HepG2 (cell line): ENCODE data around the gene HOXB2. TPM values are rescaled to one million over a fixed set of nuclear protein-coding genes. Genes with fewer than 3 reads are reported as not detected.

ENCODE experiments used
- ATAC-seq: fragments of 200-7000 bp; cut with Tn5 transposase; 3 replicates; pipeline ENCODE4 v1.9.1; 2020; ENCODE audit warnings: mild to moderate bottlenecking, moderate library complexity
- BruUV-seq: library from RNA; stranded (reverse); fragments of 400-500 nt; replicated peaks from 2 replicates; lab custom pipeline; 2021; lab: Mats Ljungman, UMichigan
- CTCF ChIA-PET: fragments of 300-600 bp; formaldehyde crosslinking; extraction: SDS; loops from one replicate; lab custom pipeline; 2021; ENCODE audit warnings: low total read pairs, inconsistent platforms, low intra/inter-chr PET ratio; lab: Yijun Ruan, JAX
- POLR2A ChIA-PET: fragments of 350-600 bp; sonication (Branson Sonifier 250); formaldehyde crosslinking; loops from one replicate; lab custom pipeline; 2020; ENCODE audit warnings: antibody characterized with exemption, inconsistent platforms; lab: Yijun Ruan, JAX
- DNase-seq: peaks from one replicate; pipeline ENCODE4 v3.0.0-alpha.2; 2015; ENCODE audit warnings: low spot score
- FAIRE-seq: peaks from 3 replicates; lab custom pipeline; 2011; peaks lifted over from hg19 to GRCh38; lab: Jason Lieb, UNC
- H2AFZ ChIP-seq: one replicate; pipeline ENCODE4 v1.6.1; 2011; ENCODE audit warnings: low read length, inconsistent platforms
- H3K27ac ChIP-seq: fragments of 300-600 bp; 3 replicates; pipeline ENCODE4 v1.8.0; 2011; ENCODE audit warnings: mixed run types, mild to moderate bottlenecking, mixed read lengths, low read length, inconsistent platforms; ENCODE audit not compliant: insufficient read depth; ENCODE audit errors: extremely low read length
- H3K27me3 ChIP-seq, 2 experiments: fragments of 200-600 bp in 1 of 2; 2 replicates in 1 of 2; 3 replicates in 1 of 2; pipeline versions ENCODE4 v1.6.0 to v1.8.0; 2011; ENCODE audit warnings: low read length in 2 of 2, mild to moderate bottlenecking in 2 of 2, moderate library complexity in 2 of 2, inconsistent platforms in 1 of 2; ENCODE audit not compliant: insufficient read depth in 2 of 2, control insufficient read depth in 1 of 2
- H3K36me3 ChIP-seq, 2 experiments: fragments of 200-600 bp in 1 of 2; replicated peaks in 1 of 2; 2 replicates in 1 of 2; 3 replicates in 1 of 2; pipeline versions ENCODE4 v1.5.1 to v1.8.0; 2011; ENCODE audit warnings: low read length in 2 of 2, inconsistent platforms in 1 of 2; ENCODE audit not compliant: insufficient read depth in 2 of 2, control insufficient read depth in 1 of 2
- H3K4me1 ChIP-seq: 2 replicates; pipeline ENCODE4 v1.5.1; 2012; ENCODE audit warnings: low read length, inconsistent platforms; ENCODE audit not compliant: insufficient read depth
- H3K4me2 ChIP-seq: 2 replicates; pipeline ENCODE4 v1.6.0; 2011; ENCODE audit warnings: low read depth, low read length, inconsistent platforms
- H3K4me3 ChIP-seq, 3 experiments: fragments of 200-600 bp in 1 of 3; sonication (generic), shearing (Covaris generic) in 1 of 3; replicated peaks in 1 of 3; 2 replicates each; pipeline ENCODE4 v1.5.1; 2011 to 2016; ENCODE audit warnings: low read length in 3 of 3, inconsistent platforms in 2 of 3, low read depth in 2 of 3, mild to moderate bottlenecking in 2 of 3, control low read depth in 1 of 3, mixed read lengths in 1 of 3; ENCODE audit not compliant: insufficient read depth in 1 of 3
- H3K79me2 ChIP-seq: one replicate; pipeline ENCODE4 v1.6.1; 2011; ENCODE audit warnings: low read length, inconsistent platforms; ENCODE audit not compliant: insufficient read depth
- H3K9ac ChIP-seq: 2 replicates; pipeline ENCODE4 v1.6.0; 2011; ENCODE audit warnings: mild to moderate bottlenecking, low read depth, low read length, inconsistent platforms; ENCODE audit not compliant: insufficient read depth
- H3K9me3 ChIP-seq: 2 replicates; pipeline ENCODE4 v1.5.1; 2012; ENCODE audit warnings: mild to moderate bottlenecking, low read length
- H4K20me1 ChIP-seq: 2 replicates; pipeline ENCODE4 v1.6.0; 2011; ENCODE audit warnings: inconsistent platforms, mild to moderate bottlenecking, low read length, moderate library complexity; ENCODE audit not compliant: insufficient read depth
- FOXK2 ChIP-seq: fragments of 450-650 bp; IDR thresholded peaks from 2 replicates; pipeline ENCODE4 v1.6.1; 2016
- FOXP4 ChIP-seq: sonication (generic); formaldehyde crosslinking; IDR thresholded peaks from 2 replicates; pipeline ENCODE4 v1.4.0; 2020; ENCODE audit warnings: missing genetic modification reagents
- GPBP1L1 ChIP-seq: sonication (generic); formaldehyde crosslinking; IDR thresholded peaks from 2 replicates; pipeline ENCODE4 v1.5.0; 2020; ENCODE audit warnings: mild to moderate bottlenecking, missing genetic modification reagents
- HOXD1 ChIP-seq: sonication (generic); formaldehyde crosslinking; IDR thresholded peaks from 2 replicates; pipeline ENCODE4 v1.5.0; 2020; ENCODE audit warnings: missing genetic modification reagents
- PCBP1 ChIP-seq: fragments of 200-400 bp; formaldehyde crosslinking; IDR thresholded peaks from 2 replicates; pipeline ENCODE4 v1.6.1; 2017; ENCODE audit warnings: mild to moderate bottlenecking, low read depth, low read length, borderline replicate concordance
- PREB ChIP-seq: sonication (generic); formaldehyde crosslinking; IDR thresholded peaks from 2 replicates; pipeline ENCODE4 v1.4.0; 2020; ENCODE audit warnings: missing genetic modification reagents
- RFX1 ChIP-seq: fragments of 450-650 bp; IDR thresholded peaks from 2 replicates; pipeline ENCODE4 v1.6.1; 2017
- TRIM24 ChIP-seq: sonication (generic); formaldehyde crosslinking; IDR thresholded peaks from 2 replicates; pipeline ENCODE4 v1.8.0; 2022; ENCODE audit warnings: mild to moderate bottlenecking, missing genetic modification reagents
- ZHX1 ChIP-seq: sonication (generic); formaldehyde crosslinking; IDR thresholded peaks from 2 replicates; pipeline ENCODE4 v1.8.1; 2022; ENCODE audit warnings: low read depth, mild to moderate bottlenecking, missing genetic modification reagents
- ZNF282 ChIP-seq: fragments of 450-650 bp; IDR thresholded peaks from 2 replicates; pipeline ENCODE4 v1.6.1; 2018; ENCODE audit not compliant: partially characterized antibody
- ZNF362 ChIP-seq: sonication (generic); formaldehyde crosslinking; IDR thresholded peaks from 2 replicates; pipeline ENCODE4 v1.4.0; 2020; ENCODE audit warnings: missing genetic modification reagents, mild to moderate bottlenecking, borderline replicate concordance
- ZNF607 ChIP-seq: sonication (generic); formaldehyde crosslinking; IDR thresholded peaks from 2 replicates; pipeline ENCODE4 v1.5.1; 2020; ENCODE audit warnings: missing genetic modification reagents, mild to moderate bottlenecking, borderline replicate concordance
- ZNF724P ChIP-seq: sonication (generic); formaldehyde crosslinking; IDR thresholded peaks from 2 replicates; pipeline ENCODE4 v1.8.0; 2022; ENCODE audit warnings: missing genetic modification reagents, borderline replicate concordance
- ZNF841 ChIP-seq: sonication (generic); formaldehyde crosslinking; IDR thresholded peaks from 2 replicates; pipeline ENCODE4 v1.8.1; 2023; ENCODE audit warnings: missing genetic modification reagents, borderline replicate concordance
- WGBS: methylation state at CpG from one replicate; pipeline ENCODE4 v1.1.6; 2017; ENCODE audit warnings: low lambda C conversion rate; 5-methylcytosine and 5-hydroxymethylcytosine counted together
- in situ Hi-C: cut with HindIII; loops from 2 replicates; pipeline ENCODE4 v1.10.0; 2017; ENCODE audit warnings: low pct_unique_long_range_greater_than_20kb; ENCODE audit not compliant: extremely low pct_ligation_motif_present
- intact Hi-C: fragments of 100-400 bp; cut with micrococcal nuclease; formaldehyde crosslinking; loops from one replicate; pipeline ENCODE4 v1.10.0; 2022; ENCODE audit not compliant: unreplicated experiment
- polyA plus RNA-seq, 8 experiments: library from polyadenylated mRNA; depleted of rRNA in 3 of 8; stranded (reverse) in 7 of 8; unstranded in 1 of 8; fragments of >200 nt; fragmentation: Illumina TruSeq in 4 of 8; extraction: Trizol in 4 of 8; gene quantifications; 2 replicates each; pipeline versions ENCODE4 v1.2.1 to v1.2.3, GENCODE V29; 2011 to 2016; ENCODE audit warnings: low read depth in 4 of 8, missing spikeins in 1 of 8, mixed read lengths in 1 of 8; ENCODE audit not compliant: insufficient read depth in 1 of 8
- total RNA-seq, 5 experiments: library from RNA; depleted of rRNA; stranded (reverse); fragments of >200 nt; fragmentation: Illumina TruSeq; extraction: Trizol; gene quantifications; 2 replicates each; pipeline ENCODE4 v1.2.3, GENCODE V29; 2016; ENCODE audit warnings: low read depth in 1 of 5

HOXB2 gene
- total and polyA plus RNA-seq, 2 of the 13 experiments (the other 11 are each of a cell fraction or from before 2014, with no cell fraction given) = not detected

- no peaks in the 10 kb centered on the region for H3K79me2 ChIP-seq
- DNase-seq = no peak
- TF ChIP-seq ZNF841 (CRISPR knock-in tag) (no peak), GPBP1L1 (CRISPR knock-in tag) (no peak), PREB (no peak), ZNF362 (CRISPR knock-in tag) (no peak), RFX1 (no peak), FOXK2 (no peak), HOXD1 (CRISPR knock-in tag) (no peak), PCBP1 (no peak), ZNF282 (no peak), TRIM24 (no peak), ZNF607 (no peak), ZNF724P (CRISPR knock-in tag) (no peak), ZHX1 (CRISPR knock-in tag) (no peak), FOXP4 (CRISPR knock-in tag) (no peak)
Measured at GRCh38 chr17:48559840-48560817, 15.2 kb upstream of the HOXB2 start.

More at GRCh38 chr17:48559840-48560817, 15.2 kb upstream of the HOXB2 start:
- Histone ChIP-seq H3K36me3 (no peaks in the 10 kb centered on the region), H3K27ac (no peak overlapping the region), H3K4me3 (no peak overlapping the region), H2AFZ (no peak overlapping the region), H3K4me1 (no peaks in the 10 kb centered on the region), H3K9me3 (no peaks in the 10 kb centered on the region), H3K4me2 (no peak overlapping the region), H3K9ac (no peak overlapping the region), H4K20me1 (no peaks in the 10 kb centered on the region; the same call in 1 of the 2 replicates), H3K27me3 (peaks cover 30 to 94% of the 10 kb centered on the region in 2 experiments)
- 18% methylated on average over 9 of the region's 14 CpGs for WGBS
- no peak for ATAC-seq
- intact Hi-C loops = no loop called here
- BruUV-seq = no TSS peak
- ChIA-PET CTCF (no interaction called here), POLR2A (no interaction called here)
- no peak for FAIRE-seq
- in situ Hi-C loops = no loop called here
